ENCODE data around the gene UBASH3B.

The UBASH3B gene

GRCh38 chr11:122813894-122814270, 158.4 kb downstream of the UBASH3B start:
- Histone ChIP-seq H3K4me1 (ENCODE audit: low read length) (no peaks in the 10 kb centered on the region), H3K9ac (ENCODE audit: low read length) (no peak overlapping the region), H3K9me2 (replicated peaks; ENCODE audit: insufficient read depth, low read length) (no peaks in the 10 kb centered on the region), H4K20me1 (ENCODE audit: insufficient read depth, low read length) (no peaks in the 10 kb centered on the region), H3K79me2 (ENCODE audit: low read length) (no peaks in the 10 kb centered on the region), H3K9me3 (replicated peaks; ENCODE audit: insufficient read depth, low read length) (no peaks in the 10 kb centered on the region), H3F3A (ENCODE audit: insufficient read depth, low read length) (no peaks in the 10 kb centered on the region), H3K4me3 (ENCODE audit: low read length) (no peak overlapping the region), H3K27me3 (replicated peaks; ENCODE audit: insufficient read depth, low read length) (no peaks in the 10 kb centered on the region), H2AFZ (ENCODE audit: low read length) (no peak overlapping the region), H3K36me3 (replicated peaks; ENCODE audit: insufficient read depth, low read length) (no peaks in the 10 kb centered on the region), H3K4me2 (ENCODE audit: low read depth, low read length) (no peak overlapping the region), H3K27ac (ENCODE audit: low read length) (no peak overlapping the region)
- TF ChIP-seq EZH2 (optimal IDR thresholded peaks at IDR 0.05; ENCODE audit: low read depth, low read length) (no peak), CTCF (IDR thresholded peaks at IDR 0.05; ENCODE audit: low read length) (no peak), EZH2phosphoT487 (IDR thresholded peaks at IDR 0.05; ENCODE audit: low read length) (no peak)
- no peak for DNase-seq

- Histone ChIP-seq H4K20me1 (ENCODE audit: insufficient read depth, low read length) (no peaks in the 10 kb centered on the region), H3K36me3 (replicated peaks; ENCODE audit: insufficient read depth, low read length) (no peaks in the 10 kb centered on the region), H3K27me3 (replicated peaks; ENCODE audit: insufficient read depth, low read length) (no peaks in the 10 kb centered on the region), H3K4me3 (ENCODE audit: low read length) (no peak overlapping the region), H3K79me2 (ENCODE audit: low read length) (no peaks in the 10 kb centered on the region), H3K9me3 (replicated peaks; ENCODE audit: insufficient read depth, low read length) (no peaks in the 10 kb centered on the region), H3K9me2 (replicated peaks; ENCODE audit: insufficient read depth, low read length) (no peaks in the 10 kb centered on the region), H3K9ac (ENCODE audit: low read length) (no peak overlapping the region), H3K4me2 (ENCODE audit: low read depth, low read length) (no peak overlapping the region), H3F3A (ENCODE audit: insufficient read depth, low read length) (no peaks in the 10 kb centered on the region), H3K4me1 (ENCODE audit: low read length) (no peaks in the 10 kb centered on the region), H3K27ac (ENCODE audit: low read length) (no peak overlapping the region), H2AFZ (ENCODE audit: low read length) (no peak overlapping the region)
- TF ChIP-seq CTCF (IDR thresholded peaks at IDR 0.05; ENCODE audit: low read length), result no peak
- no peak for TF ChIP-seq EZH2phosphoT487 (IDR thresholded peaks at IDR 0.05; ENCODE audit: low read length)
- TF ChIP-seq EZH2 (optimal IDR thresholded peaks at IDR 0.05; ENCODE audit: low read depth, low read length), result no peak
- no peak for DNase-seq
These were observed 158.9 kb downstream of the UBASH3B start for GRCh38 chr11:122814401-122814800.

- Histone ChIP-seq H3K9ac (ENCODE audit: low read length) (no peak overlapping the region), H4K20me1 (ENCODE audit: insufficient read depth, low read length) (no peaks in the 10 kb centered on the region), H3K4me2 (ENCODE audit: low read depth, low read length) (no peak overlapping the region), H3F3A (ENCODE audit: insufficient read depth, low read length) (no peaks in the 10 kb centered on the region), H3K27me3 (replicated peaks; ENCODE audit: insufficient read depth, low read length) (no peaks in the 10 kb centered on the region), H3K9me2 (replicated peaks; ENCODE audit: insufficient read depth, low read length) (no peaks in the 10 kb centered on the region), H3K9me3 (replicated peaks; ENCODE audit: insufficient read depth, low read length) (no peaks in the 10 kb centered on the region), H3K79me2 (ENCODE audit: low read length) (no peaks in the 10 kb centered on the region), H3K36me3 (replicated peaks; ENCODE audit: insufficient read depth, low read length) (no peaks in the 10 kb centered on the region), H3K4me3 (ENCODE audit: low read length) (no peak overlapping the region), H2AFZ (ENCODE audit: low read length) (no peak overlapping the region), H3K4me1 (ENCODE audit: low read length) (no peaks in the 10 kb centered on the region), H3K27ac (ENCODE audit: low read length) (no peak overlapping the region)
- DNase-seq, result no peak
- no peak for TF ChIP-seq CTCF (IDR thresholded peaks at IDR 0.05; ENCODE audit: low read length)
- TF ChIP-seq EZH2phosphoT487 (IDR thresholded peaks at IDR 0.05; ENCODE audit: low read length), result no peak
- no peak for TF ChIP-seq EZH2 (optimal IDR thresholded peaks at IDR 0.05; ENCODE audit: low read depth, low read length)
These were observed 160.4 kb downstream of the UBASH3B start for GRCh38 chr11:122815900-122816299.

Measured in MM.1S (cell line).